Activated T-cell treated with anti-CD3 and anti-CD28 coated beads for 48 hours (primary cell): ENCODE measurements around the gene ZNF483.
"Not testable (repeated sequence)": the region's sequence is repeated elsewhere in the genome, so short reads cannot be mapped to it uniquely, and the experiment has no call there.

Source experiments
- DNase-seq: peaks from one replicate; pipeline ENCODE4 v3.0.0-alpha.2; 2020; ENCODE audit warnings: low read depth

ZNF483 gene

DNA sequence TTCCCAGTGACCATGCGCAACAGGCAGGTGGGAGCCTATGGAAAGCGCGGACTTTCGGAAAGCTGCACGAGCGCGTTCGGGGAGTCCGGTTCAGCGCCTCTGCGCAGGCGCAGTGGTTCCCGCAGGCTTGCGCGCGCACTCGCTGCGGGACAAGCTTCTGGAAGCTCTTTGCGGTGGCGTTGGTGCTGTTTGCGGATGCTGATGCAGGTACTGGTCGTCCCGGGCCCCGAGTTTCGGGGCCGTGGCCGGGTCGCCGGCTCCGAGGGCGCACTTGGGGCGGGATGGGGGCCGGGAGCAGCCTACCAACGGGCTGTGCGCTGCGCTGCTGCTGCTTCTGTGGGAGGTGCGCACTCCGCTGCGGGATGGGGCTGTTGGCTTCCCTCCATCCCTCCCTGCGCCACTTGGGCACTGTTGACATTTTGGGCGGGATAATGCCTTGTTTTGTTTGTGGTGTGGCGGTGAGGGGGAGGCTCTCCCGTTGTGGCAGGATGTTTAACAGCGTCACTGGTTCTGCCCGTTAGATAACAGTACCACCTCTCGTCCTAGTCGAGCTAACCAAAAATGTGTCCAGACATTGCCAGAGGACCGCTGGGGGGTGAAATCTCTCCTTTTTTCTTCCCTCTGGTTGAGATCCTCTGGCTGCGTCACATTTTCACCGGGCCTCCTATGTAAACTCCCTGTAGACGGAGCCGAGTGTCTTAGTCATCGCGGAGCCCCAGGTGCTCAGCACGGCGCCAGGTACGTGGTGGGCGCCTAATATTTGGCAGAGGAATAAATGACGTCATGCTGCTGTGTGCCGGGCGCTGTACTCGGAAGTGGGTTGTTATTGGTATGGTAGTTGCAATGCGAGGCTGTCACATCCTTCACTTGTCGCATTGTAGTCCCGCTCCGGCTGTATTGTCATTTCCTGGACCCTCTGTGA is at the start of gene ZNF483:
ZNF483 (plus strand) TSS at position 124 of the 922 bp plus-strand sequence. CDS start 2,217 bp downstream, outside the sequence.
- peak; percentile 70 for DNase-seq

DNA sequence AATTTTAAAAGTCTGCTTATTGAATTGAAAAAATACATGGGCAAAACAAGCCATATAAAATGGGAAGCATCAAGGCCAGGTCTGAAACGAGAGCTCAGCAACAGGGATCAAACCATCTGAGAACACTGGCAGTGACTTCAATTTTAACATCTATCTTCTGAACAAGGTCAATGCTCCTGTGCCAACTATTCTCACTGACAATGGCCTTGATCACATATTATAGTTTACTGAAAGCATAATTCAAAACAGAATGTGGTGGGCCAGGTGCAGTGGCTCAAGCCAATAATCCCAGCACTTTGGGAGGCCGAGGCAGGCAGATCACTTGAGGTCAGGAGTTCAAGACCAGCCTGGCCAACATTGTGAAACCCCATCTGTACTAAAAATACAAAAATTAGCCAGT is 49.8 kb upstream of the ZNF483 start:
- no peak for DNase-seq

DNA sequence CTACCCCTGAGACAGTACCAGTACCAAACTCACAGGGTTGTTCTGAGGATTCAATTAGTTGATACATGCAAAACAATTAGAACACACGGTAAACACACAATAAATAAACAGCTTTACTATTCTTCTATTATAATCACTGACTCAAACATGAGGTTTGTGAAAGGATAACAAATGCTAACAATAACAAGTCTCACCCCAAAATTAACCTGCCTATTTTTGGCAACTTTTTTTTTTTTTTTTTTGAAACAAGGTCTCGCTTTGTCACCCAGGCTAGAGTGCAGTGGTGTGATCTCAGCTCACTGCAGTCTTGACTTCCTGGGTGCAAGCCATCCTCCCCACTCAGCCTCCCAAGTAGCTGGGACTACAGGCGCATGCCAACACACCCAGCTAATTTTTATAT is 47.3 kb upstream of the ZNF483 start:
- no peak for DNase-seq

DNA sequence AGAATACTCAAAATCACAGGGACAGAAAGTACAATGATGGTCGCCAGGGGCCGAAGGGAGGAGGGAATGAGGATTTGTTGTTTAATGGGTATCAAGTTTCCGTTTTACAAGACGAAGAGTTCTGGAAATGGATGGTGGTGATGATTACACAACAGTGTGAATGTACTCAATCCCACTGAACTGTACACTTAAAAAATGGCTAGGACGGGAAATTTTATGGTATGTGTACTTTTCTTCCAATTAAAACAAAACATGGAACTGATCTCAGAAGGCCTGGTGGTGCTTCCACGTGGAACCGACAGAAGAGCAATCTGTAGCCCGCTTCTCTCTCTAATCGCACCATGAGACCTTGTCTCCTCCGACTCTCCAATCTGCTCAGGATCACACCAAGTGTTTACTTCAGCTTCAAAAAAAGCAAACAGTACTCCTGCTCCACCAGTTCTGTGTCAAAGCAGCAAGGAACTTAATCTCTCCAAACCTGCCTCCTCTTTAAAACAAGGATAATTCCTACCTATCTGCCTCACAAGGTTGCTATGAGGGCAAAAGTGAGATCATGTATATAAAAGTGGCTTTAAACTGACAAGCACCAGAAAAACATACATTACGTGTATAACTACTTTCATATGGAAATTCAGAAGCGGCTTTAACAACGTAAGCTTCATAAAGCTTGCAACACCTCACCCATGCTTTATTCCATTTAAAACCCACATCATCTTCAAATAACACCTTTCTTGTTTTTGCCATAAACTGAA is 42.9 kb upstream of the ZNF483 start:
- no peak for DNase-seq

DNA sequence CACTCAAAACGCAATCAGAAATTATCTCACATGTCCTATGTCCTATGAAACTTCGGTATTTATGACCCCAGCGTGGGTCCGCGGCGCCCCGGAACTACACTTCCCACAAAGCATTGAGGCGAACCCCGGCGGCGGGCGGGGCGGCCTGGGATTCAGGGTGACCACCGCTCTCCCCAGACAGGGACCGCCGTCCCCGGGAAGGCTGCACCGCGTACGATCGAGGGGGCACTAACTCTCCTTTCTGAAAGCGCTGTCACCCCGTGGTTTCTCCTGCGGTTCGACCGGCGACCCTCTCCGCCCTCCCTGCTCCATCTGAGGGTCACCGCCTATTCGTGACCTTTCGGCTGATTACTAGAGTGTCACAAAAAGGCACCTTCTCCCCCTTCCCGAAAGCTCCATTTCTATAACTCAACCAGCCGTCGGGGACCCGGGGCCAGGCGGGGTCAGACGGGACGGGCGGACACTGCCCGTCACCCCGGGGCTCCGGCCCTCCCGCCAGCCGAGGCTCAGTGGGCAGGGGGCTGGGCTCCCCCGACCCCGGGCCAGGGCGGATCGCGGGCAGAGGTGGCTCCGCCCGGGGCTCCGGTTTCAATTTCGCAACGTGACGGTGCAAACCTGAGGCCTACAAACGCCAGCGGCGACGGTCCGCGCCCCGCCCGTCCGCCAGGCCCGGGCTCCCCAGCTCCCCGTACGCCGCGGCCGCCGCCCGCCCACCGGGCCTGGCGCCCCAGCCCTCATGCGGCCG is 42.1 kb upstream of the ZNF483 start:
- peak; percentile 57 for DNase-seq

DNA sequence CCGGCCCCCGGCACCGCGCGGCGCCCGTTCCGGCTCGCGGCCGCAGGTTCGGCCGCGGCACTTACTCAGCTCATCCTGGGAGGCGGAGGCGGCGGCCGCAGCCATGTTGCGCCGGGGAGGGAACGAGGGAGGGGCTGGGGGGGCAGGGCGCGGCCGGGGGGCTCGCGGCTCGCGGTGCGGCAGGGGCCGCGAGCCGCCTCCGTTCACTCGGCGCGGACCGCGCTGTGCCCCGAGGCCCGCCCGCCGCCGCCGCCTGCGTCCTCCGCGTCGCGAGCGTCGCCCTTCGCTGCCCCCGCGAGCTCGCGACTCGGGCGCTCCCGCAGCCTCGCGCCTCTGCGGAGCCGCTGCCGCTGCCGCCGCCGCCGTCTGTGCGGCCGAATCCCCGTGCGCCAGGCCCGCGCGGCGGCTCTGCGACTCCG is 41.5 kb upstream of the ZNF483 start:
- peak; percentile 52 for DNase-seq

DNA sequence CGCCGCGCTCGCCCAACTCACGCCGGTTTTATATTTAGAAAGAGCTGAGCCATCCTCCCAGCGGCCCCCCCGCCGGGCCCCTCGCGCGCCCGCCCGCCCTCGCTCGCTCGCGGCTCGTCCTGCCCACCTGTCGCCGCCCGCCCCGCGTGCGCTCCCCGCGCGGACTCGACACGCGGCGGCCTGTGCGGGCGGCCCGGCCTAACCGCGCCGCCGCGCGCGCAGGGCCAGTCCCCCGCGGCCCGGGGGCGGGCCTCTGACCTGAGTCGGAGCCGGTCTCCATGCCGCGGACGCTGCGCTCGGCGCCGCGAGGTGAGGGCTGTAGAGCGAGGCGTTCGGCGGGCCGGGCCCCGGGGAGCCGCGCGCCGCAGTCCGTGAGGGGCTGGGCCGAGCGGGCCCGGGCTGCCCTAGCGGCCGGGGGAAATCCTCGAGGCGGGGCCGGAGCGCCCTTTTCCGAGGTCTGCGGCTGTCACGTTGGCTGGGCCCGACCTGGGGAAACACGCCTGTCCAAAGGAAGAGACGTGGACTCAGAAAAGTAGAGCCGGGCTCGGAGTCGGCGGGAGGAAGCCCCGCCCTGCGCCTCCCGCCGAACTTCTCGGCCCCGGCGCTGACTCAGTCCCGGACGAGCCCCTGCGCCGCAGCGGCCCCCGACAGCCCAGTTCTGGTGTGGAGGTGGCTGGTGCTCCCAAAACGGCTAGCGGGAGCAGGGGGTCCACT is 41.0 kb upstream of the ZNF483 start, which contains the start of gene ECPAS:
ECPAS (minus strand) TSS at position 526 of the 714 bp plus-strand sequence. CDS start 11,465 bp downstream, outside the sequence.
- peak; percentile 71 for DNase-seq

DNA sequence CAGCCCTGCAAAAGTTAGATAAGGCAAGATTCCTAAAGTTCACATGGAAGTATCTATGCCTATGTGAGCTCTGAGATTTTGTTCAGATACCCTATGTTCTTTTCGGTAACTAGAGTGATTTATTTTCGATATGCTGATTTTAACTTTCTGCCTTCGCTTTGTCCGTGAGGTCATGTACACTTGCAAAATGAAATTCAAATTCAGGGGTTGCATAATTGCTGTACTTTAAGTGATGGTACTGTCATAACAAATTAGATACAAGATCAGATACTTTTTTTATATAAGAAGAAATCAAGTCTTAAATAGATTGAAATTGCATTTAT is 40.4 kb upstream of the ZNF483 start:
- no peak for DNase-seq

DNA sequence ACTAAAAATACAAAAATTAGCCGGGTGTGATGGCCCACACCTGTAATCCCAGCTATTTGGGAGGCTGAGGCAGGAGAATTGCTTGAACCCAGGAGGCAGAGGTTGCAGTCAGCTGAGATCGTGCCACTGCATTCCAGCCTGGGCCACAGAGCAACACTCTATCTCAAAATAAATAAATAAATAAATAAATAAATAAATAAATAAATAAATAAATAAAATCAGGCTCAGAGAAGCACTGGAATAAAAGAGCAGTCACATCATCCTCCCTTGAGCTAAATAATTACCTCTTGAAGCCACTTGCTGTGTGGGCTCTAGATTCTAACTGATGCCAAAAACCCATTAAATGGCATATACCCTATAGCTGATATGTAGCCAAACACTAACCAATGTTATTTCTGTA is 27.8 kb upstream of the ZNF483 start:
- not testable (repeated sequence) for DNase-seq

DNA sequence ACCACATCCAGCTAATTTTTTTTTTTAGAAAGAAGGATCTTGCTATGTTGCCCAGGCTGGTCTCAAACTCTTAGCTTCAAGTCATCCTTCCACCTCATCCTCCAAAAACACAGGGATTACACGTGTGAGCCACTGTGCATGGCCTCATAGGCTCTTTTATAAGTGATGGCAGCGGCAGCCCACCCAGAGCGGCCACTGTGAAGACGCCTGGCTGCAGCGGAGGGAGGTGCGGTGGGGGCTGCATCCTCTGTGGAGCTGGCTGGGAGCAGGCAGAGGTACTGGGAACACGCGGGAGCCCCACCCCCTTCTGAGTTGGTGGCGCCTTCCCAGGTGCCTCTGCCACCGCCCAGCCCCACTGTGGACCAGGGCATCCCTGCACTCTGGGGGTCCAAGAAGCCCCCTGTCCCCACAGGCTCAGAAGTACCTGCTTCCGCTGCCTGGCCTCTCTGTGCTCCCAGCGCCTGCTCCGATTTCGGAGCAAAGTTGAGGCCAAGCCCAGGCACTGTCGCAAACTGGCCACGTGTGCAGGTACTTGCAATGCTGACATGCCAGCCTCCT is 23.9 kb upstream of the ZNF483 start:
- no peak for DNase-seq

DNA sequence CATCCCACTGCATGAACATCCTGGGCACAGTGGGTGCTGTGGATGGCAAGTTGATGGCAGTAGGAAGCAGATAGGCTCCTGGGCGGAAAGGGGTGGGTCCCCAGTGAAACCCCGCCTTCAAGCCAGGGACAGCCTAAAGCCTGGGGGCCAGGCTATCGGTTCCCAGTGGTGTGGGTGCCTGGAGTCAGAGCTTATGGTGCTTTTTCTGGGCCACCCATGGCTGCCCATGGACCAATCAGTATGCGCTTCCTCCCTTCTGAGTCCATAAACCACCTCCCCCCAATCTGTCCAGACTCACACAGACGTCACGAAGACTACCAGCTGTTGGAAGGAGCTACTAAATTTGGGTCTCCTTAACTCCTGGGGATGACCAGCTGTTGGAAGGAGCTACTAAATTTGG is 23.3 kb upstream of the ZNF483 start:
- no peak for DNase-seq

DNA sequence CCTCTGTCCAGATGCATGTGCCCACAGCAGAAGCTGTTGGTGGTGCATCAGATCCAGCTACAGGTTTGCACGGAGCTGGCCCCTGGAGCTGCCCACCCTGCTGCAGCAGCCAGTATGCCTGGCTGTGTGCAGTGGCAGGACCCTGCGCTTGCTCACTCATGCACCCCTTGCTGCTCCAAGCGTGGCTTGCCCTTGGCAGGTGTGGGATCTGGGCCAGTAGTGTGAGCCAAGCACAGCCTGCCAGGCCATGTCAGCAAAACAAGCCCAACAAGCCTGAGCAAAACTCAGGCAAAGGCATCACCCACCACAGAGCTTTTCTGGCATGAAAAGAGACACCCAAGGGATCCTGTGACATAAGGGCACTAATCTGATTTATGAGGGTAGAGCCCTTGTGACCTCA is 22.5 kb upstream of the ZNF483 start:
- DNase-seq: no peak

DNA sequence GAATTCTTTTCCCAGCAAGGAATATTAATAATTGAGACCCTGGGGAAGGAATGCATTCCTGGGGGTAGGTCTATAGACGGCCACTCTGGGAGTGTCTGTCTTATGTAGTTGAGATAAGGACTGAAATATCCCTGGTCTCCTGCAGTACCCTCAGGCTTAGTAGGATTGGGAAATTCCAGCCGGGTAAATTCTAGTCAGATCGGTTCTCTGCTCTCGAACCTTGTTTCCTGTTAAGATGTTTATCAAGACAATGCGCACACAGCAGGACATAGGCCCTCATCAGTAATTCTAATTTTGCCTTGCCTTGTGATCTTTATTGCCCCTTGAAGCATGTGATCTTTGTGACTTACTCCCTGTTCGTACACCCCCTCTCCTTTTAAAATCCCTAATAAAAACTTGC is 13.4 kb upstream of the ZNF483 start:
- DNase-seq: not testable (repeated sequence)

DNA sequence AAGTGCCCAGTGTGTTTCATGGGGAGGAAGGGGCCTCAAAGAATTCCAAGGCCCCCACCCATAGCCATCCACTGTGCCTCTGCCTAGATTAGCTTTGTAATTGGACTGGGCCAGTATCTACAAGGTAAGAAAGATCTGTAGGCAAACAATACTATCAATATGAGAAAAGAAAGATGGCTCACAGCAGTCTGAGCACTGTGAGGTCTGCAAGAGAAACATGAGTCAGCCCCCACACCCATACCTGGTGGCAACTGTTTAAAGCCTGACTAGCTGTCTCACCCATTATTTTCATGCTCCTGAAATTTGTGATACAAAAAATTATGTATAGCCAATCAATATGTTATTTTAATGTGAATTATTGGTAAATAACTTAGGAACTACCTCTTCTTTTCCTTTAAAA is 10.0 kb upstream of the ZNF483 start:
- no peak for DNase-seq

DNA sequence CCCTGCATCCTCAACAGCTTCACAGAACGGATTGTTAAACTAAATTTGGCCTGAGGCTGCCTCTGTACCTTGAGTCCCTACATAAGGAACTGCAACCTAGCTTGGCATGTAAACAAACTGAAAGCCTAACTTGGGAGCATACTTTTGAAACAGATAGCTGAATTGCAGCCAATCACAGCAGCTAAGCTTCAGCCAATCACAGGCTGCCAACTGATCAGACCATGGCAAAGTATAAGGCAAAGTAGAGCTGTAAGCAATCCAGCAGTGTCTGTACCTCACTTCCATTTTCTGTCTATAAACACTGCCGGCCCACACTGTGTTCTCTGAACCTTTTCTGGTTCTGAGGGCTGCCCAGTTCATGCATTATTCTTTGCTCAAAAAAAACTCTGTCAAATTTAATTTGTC is 8.9 kb upstream of the ZNF483 start:
- no peak for DNase-seq

DNA sequence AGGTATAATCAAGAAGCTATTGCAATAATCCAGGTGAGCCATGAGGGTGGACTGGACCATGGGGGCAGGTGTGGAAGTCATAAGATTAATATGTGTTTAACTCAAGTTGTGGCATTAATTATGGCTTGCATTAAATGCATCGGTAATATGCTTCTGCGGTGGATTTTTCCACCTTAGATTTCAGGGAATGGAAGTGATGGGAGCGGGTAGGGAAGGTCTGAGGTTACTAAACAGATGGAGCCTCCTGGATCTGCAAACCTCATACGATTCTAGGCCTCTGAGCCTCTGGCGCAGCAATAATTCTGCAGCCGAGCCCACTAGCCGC is 286 bp upstream of the ZNF483 start:
- DNase-seq: no peak

DNA sequence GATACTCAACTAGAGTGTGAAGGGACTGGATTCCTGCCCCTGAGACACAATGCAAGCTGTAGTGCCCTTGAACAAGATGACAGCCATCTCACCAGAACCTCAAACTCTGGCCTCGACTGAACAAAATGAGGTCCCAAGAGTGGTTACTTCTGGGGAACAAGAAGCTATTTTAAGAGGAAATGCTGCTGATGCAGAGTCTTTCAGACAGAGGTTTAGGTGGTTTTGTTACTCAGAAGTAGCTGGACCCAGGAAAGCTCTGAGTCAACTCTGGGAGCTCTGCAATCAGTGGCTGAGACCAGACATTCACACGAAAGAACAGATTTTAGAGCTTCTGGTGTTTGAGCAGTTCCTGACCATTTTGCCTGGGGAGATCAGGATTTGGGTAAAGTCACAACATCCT is 2.4 kb downstream of the ZNF483 start:
- DNase-seq: no peak

DNA sequence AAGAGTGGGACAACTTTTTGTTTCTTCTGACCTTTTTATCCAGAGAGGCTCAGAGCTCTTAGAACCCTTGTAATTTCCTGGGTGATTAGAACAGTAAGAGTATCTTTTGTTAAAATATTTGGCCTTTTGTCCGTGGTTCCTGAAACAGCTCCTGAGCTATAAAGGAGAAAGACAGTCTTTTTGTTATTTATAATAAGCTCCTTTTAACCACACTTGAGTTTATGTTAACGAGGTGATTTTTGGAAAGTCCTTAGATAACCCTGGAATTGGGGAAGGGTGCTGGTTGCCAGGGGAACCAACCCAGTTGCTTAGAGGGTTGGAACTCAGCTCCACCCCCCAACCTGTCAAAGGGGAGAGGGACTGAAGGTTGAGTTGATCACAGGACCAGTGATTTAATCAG is 4.8 kb downstream of the ZNF483 start:
- DNase-seq: no peak

DNA sequence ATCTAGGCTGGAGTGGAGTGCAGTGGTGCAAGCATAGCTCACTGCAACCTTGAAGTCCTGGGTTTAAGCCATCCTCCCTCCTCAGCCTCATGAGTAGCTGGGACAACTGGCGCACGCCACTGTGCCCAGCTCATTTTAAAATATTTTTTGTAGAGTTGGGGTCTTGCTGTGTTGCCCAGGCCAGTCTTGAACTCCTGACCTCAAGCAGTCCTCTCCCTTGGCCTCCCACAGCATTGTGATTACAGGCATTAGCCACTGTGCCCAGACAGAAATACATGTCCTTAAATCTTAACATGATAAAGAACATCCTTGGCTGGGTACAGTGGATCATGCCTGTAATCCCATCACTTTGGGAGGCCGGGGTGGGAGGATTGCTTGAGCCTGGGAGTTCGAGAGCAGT is 6.7 kb downstream of the ZNF483 start:
- no peak for DNase-seq

DNA sequence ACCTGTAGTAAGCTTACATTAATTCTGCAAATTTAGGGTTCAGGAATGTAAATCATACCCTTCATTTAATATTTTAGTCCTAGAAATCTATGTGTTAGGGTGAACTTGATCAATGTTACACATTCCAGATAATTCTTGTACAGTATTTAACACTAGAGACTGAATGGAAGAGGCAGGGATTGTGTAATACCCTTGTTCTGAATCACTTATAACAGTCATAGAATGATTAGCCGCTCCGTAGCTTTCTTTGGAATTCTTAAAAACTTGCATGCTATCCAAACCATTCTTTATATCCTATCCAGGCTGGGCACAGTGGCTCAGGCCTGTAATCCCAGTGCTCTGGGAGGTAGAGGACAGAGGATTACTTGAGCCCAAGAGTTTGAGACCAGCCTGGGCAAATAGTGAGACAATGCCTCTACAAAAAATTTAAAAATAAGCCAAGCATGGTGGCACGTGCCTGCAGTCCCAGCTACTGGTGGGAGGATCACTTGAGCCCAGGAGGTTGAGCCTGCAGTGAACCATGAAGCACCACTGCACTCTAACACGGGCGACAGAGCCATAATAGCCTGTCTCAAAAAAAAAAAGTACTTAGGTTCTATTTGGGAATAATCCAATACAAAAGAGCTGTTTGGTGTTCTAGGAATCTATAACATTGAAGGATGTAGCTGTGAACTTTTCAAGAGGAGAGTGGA is 8.3 kb downstream of the ZNF483 start:
- no peak for DNase-seq
